A673 (cell line): ENCODE data around the gene MDFIC. TPM values are rescaled to one million over a fixed set of nuclear protein-coding genes. Genes with fewer than 3 reads are reported as not detected.
A peak's percentile ranks its signal among the peaks of the same experiment; 100 is the strongest.

Experiments used
- BruUV-seq: library from RNA; stranded (reverse); fragments of 400-500 nt; replicated peaks from 2 replicates; lab custom pipeline; 2021; lab: Mats Ljungman, UMichigan
- CTCF ChIA-PET: fragments of 300-600 bp; sonication (Branson Sonifier 250); formaldehyde crosslinking; loops from one replicate; lab custom pipeline; 2022; ENCODE audit warnings: antibody characterized with exemption; lab: Charles Lee
- POLR2A ChIA-PET: fragments of 300-600 bp; sonication (Branson Sonifier 250); formaldehyde crosslinking; loops from one replicate; lab custom pipeline; 2022; ENCODE audit warnings: antibody characterized with exemption; ENCODE audit not compliant: low non-redundant PET; lab: Charles Lee
- DNase-seq: peaks from one replicate; pipeline ENCODE4 v3.0.0-alpha.2; 2015; ENCODE audit warnings: low spot score
- H3K27ac ChIP-seq: fragments of 200-600 bp; sonication (generic); 2 replicates; pipeline ENCODE4 v1.5.1; 2016; ENCODE audit warnings: mixed run types, low read depth, mild to moderate bottlenecking, mixed read lengths, antibody characterized with exemption, low read length; ENCODE audit not compliant: poor library complexity, severe bottlenecking
- H3K27me3 ChIP-seq: fragments of 200-600 bp; sonication (generic); replicated peaks from 2 replicates; pipeline ENCODE4 v1.6.1; 2017; ENCODE audit warnings: mixed run types, low read depth, mild to moderate bottlenecking, mixed read lengths, antibody characterized with exemption, low read length; ENCODE audit not compliant: insufficient read depth, poor library complexity
- H3K36me3 ChIP-seq: fragments of 200-600 bp; sonication (generic); 2 replicates; pipeline ENCODE4 v1.6.1; 2016; ENCODE audit warnings: mixed run types, mild to moderate bottlenecking, mixed read lengths, antibody characterized with exemption, low read length; ENCODE audit not compliant: insufficient read depth, poor library complexity, severe bottlenecking
- H3K4me1 ChIP-seq: fragments of 200-600 bp; sonication (generic); 2 replicates; pipeline ENCODE4 v1.6.1; 2017; ENCODE audit warnings: mixed run types, mild to moderate bottlenecking, mixed read lengths, antibody characterized with exemption, low read length; ENCODE audit not compliant: insufficient read depth, poor library complexity, severe bottlenecking
- H3K4me3 ChIP-seq: fragments of 200-600 bp; sonication (generic); 2 replicates; pipeline ENCODE4 v1.5.1; 2016; ENCODE audit warnings: low read depth, mixed run types, mild to moderate bottlenecking, mixed read lengths, low read length; ENCODE audit not compliant: poor library complexity, severe bottlenecking
- H3K9me3 ChIP-seq: fragments of 200-600 bp; sonication (generic); 2 replicates; pipeline ENCODE4 v1.6.1; 2016; ENCODE audit warnings: mixed run types, low read depth, mild to moderate bottlenecking, mixed read lengths, antibody characterized with exemption, low read length; ENCODE audit not compliant: poor library complexity, severe bottlenecking
- CTCF ChIP-seq: fragments of 300-800, 200-600 bp; sonication (generic); conservative IDR thresholded peaks from 2 replicates; pipeline ENCODE4 v1.5.1; 2017; ENCODE audit warnings: low read depth, mild to moderate bottlenecking, antibody characterized with exemption, low read length, moderate library complexity, mixed read lengths
- EZH2 ChIP-seq: fragments of 200-600 bp; sonication (generic); IDR thresholded peaks from 2 replicates; pipeline ENCODE4 v1.6.1; 2017; ENCODE audit warnings: borderline replicate concordance, low read depth, mild to moderate bottlenecking, mixed read lengths, antibody characterized with exemption, low read length; ENCODE audit not compliant: poor library complexity, severe bottlenecking
- intact Hi-C: fragments of 100-400 bp; cut with micrococcal nuclease; formaldehyde crosslinking; loops from one replicate; pipeline ENCODE4 v1.10.0; 2022; ENCODE audit not compliant: unreplicated experiment
- total RNA-seq: library from RNA; stranded (reverse); gene quantifications from 2 replicates; pipeline ENCODE4 v1.2.3, GENCODE V29; 2021

The MDFIC gene
- total RNA-seq, 1 experiment from 2014 or later, result 32.6 TPM

- Histone ChIP-seq H3K27ac (no peak overlapping the region), H3K27me3 (no peaks in the 10 kb centered on the region), H3K9me3 (no peaks in the 10 kb centered on the region), H3K36me3 (no peaks in the 10 kb centered on the region), H3K4me3 (no peak overlapping the region), H3K4me1 (peaks cover 6% of the 10 kb centered on the region)
- BruUV-seq, result no TSS peak
- TF ChIP-seq CTCF, result peak; percentile 27; the same call in 1 of the 2 replicates
- TF ChIP-seq EZH2, result no peak
- intact Hi-C loops, result no loop called here
- DNase-seq, result peak; percentile 24
- ChIA-PET POLR2A (interaction anchor here (0.7 kb wide), 1 partner anchor 30 kb away, joined by 6 read pairs; no protein-coding TSS in a partner anchor), CTCF (no interaction called here)
These were observed 111.1 kb downstream of the MDFIC start for GRCh38 chr7:115032715-115033703.

- Histone ChIP-seq H3K9me3 (no peaks in the 10 kb centered on the region), H3K27ac (no peak overlapping the region), H3K4me1 (peaks cover 6% of the 10 kb centered on the region), H3K27me3 (no peaks in the 10 kb centered on the region), H3K36me3 (no peaks in the 10 kb centered on the region), H3K4me3 (no peak overlapping the region)
- ChIA-PET POLR2A (no interaction called here), CTCF (no interaction called here)
- TF ChIP-seq EZH2, result no peak
- TF ChIP-seq CTCF, result no peak
- BruUV-seq, result no TSS peak
- intact Hi-C loops, result no loop called here
- no peak for DNase-seq
These were observed 112.1 kb downstream of the MDFIC start for GRCh38 chr7:115033917-115034459.

DNA sequence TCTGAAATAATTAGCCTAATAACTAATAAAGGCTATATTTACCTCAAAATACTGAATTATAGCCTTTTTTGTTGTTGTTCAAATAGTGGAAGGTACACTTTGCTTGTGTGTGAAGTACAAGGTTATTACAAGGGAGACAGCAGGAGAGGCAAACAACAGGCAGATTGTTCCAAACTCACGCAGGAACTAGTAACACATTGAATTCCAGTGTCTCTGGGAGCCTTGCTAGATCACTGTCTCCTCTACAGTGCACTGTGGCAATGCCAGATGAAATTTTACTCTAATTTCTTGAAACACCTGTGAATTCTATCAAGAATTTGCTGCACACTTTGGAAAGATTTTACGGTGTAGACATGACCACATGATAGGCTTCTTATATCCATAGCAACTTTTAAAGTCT lies 112.6 kb downstream of the MDFIC start:
- Histone ChIP-seq H3K27me3 (no peaks in the 10 kb centered on the region), H3K9me3 (no peaks in the 10 kb centered on the region), H3K36me3 (no peaks in the 10 kb centered on the region), H3K27ac (no peak overlapping the region), H3K4me1 (peaks cover 6% of the 10 kb centered on the region), H3K4me3 (no peak overlapping the region)
- intact Hi-C loops, result no loop called here
- ChIA-PET POLR2A (no interaction called here), CTCF (no interaction called here)
- no TSS peak for BruUV-seq
- DNase-seq, result no peak
- no peak for TF ChIP-seq CTCF
- no peak for TF ChIP-seq EZH2
